NB4 (cell line): ENCODE measurements around the gene DCBLD2.

ENCODE experiments used
- CTCF ChIP-seq: IDR thresholded peaks from one replicate; pipeline ENCODE4 v1.5.1; 2012; ENCODE audit warnings: low read depth, low read length
- MAX ChIP-seq: IDR thresholded peaks from 2 replicates; pipeline ENCODE4 v1.6.1; 2011; ENCODE audit warnings: low read depth, low read length
- MYC ChIP-seq: IDR thresholded peaks from 2 replicates; pipeline ENCODE4 v1.6.1; 2011; ENCODE audit warnings: low read depth, low read length
- POLR2A ChIP-seq: IDR thresholded peaks from 2 replicates; pipeline ENCODE4 v1.6.1; 2011; ENCODE audit warnings: mild to moderate bottlenecking; ENCODE audit not compliant: insufficient read length; ENCODE audit errors: extremely low read depth

DNA sequence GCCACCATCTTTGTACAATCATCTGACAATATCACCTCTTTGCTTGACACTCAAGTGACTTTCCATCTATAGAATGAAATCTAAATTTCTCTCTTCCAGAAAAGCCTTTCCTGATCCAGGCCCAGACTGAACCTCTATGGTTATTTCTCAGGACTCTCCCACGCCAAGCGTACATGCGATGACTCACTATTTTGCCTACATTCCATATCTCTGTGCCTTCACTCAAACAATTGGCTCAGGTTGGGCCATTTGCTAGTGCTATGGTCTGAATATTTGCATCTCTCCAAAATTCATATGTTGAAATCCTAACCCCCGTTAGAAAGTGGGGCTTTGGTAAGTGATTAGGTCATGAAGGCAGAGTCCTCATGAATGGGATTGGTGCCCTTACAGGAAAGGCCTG, 94.5 kb downstream of the DCBLD2 start:
- TF ChIP-seq POLR2A (no peak), CTCF (no peak), MAX (no peak), MYC (no peak)
